HL-60 (cell line): ENCODE data around the gene PCDH1.

ENCODE experiments used
- CTCF ChIP-seq: IDR thresholded peaks from one replicate; pipeline ENCODE4 v1.5.1; 2011; ENCODE audit warnings: low read length, control low read depth, inconsistent platforms; ENCODE audit not compliant: insufficient read depth
- REST ChIP-seq: IDR thresholded peaks from 2 replicates; pipeline ENCODE4 v1.6.1; 2012; ENCODE audit warnings: low read depth; ENCODE audit not compliant: insufficient replicate concordance

DNA sequence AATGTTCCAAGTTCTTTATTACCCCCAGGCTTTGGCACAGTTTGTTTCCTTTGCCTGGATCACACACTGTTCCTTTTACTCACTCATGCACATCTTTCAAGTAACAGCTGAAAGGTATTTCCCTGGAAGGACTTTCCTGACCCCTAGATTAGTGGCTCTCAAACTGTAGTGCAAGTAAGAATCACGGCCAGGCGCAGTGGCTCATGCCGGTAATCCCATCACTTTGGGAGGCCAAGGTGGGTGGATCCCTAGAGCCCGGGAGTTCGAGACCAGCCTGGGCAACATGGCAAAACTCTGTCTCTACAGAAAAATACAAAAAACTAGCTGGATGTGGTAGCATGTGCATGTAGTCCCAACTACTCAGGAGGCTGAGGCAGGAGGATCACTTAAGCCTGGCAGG lies 26.3 kb upstream of the PCDH1 start:
- no peak for TF ChIP-seq CTCF
- TF ChIP-seq REST: no peak
